ENCODE results near the gene RIN2.

Gene RIN2, protein sequence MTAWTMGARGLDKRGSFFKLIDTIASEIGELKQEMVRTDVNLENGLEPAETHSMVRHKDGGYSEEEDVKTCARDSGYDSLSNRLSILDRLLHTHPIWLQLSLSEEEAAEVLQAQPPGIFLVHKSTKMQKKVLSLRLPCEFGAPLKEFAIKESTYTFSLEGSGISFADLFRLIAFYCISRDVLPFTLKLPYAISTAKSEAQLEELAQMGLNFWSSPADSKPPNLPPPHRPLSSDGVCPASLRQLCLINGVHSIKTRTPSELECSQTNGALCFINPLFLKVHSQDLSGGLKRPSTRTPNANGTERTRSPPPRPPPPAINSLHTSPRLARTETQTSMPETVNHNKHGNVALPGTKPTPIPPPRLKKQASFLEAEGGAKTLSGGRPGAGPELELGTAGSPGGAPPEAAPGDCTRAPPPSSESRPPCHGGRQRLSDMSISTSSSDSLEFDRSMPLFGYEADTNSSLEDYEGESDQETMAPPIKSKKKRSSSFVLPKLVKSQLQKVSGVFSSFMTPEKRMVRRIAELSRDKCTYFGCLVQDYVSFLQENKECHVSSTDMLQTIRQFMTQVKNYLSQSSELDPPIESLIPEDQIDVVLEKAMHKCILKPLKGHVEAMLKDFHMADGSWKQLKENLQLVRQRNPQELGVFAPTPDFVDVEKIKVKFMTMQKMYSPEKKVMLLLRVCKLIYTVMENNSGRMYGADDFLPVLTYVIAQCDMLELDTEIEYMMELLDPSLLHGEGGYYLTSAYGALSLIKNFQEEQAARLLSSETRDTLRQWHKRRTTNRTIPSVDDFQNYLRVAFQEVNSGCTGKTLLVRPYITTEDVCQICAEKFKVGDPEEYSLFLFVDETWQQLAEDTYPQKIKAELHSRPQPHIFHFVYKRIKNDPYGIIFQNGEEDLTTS

GRCh38 chr20:19758133-19758500 is at the start of gene RIN2:
RIN2 (plus strand) TSS chr20:19758258; CDS start chr20:19889602, 131,344 bp downstream.
- Histone ChIP-seq H3K9ac (ENCODE audit: low read length in 2 of 2) (peak within 1 kb of the TSS; percentile 89 to 94), H3K4me1 (ENCODE audit: control insufficient read depth, insufficient read depth, low read length) (peaks cover 20% of the 10 kb centered on the region), H3K4me3 (ENCODE audit: low read length in 2 of 2) (peak within 1 kb of the TSS; percentile 89 to 94), H3K36me3 (ENCODE audit: control insufficient read depth in 2 of 2, insufficient read depth in 2 of 2, low read length in 2 of 2) (no peaks in the 10 kb centered on the region), H3K27ac (ENCODE audit: low read length) (peak within 1 kb of the TSS; percentile 84), H3K9me3 (ENCODE audit: control insufficient read depth in 2 of 2, low read length in 2 of 2) (no peaks in the 10 kb centered on the region), H3K27me3 (ENCODE audit: control insufficient read depth in 1 of 2, insufficient read depth in 2 of 2, low read length in 2 of 2) (no peaks in the 10 kb centered on the region)

- H3K9me3 ChIP-seq (ENCODE audit: control insufficient read depth in 2 of 2, low read length in 2 of 2), result no peaks in the 10 kb centered on the region
- no peak overlapping the region for H3K4me3 ChIP-seq (ENCODE audit: low read length in 2 of 2)
- no peaks in the 10 kb centered on the region for H3K36me3 ChIP-seq (ENCODE audit: control insufficient read depth in 2 of 2, insufficient read depth in 2 of 2, low read length in 2 of 2)
- no peak overlapping the region for H3K9ac ChIP-seq (ENCODE audit: low read length in 2 of 2)
- no peaks in the 10 kb centered on the region for H3K27me3 ChIP-seq (ENCODE audit: control insufficient read depth in 1 of 2, insufficient read depth in 2 of 2, low read length in 2 of 2)
- peaks cover 16% of the 10 kb centered on the region for H3K4me1 ChIP-seq (ENCODE audit: control insufficient read depth, insufficient read depth, low read length)
- no peak overlapping the region for H3K27ac ChIP-seq (ENCODE audit: low read length)
Observed at GRCh38 chr20:19709635-19710335, 48.3 kb upstream of the RIN2 start.

DNA sequence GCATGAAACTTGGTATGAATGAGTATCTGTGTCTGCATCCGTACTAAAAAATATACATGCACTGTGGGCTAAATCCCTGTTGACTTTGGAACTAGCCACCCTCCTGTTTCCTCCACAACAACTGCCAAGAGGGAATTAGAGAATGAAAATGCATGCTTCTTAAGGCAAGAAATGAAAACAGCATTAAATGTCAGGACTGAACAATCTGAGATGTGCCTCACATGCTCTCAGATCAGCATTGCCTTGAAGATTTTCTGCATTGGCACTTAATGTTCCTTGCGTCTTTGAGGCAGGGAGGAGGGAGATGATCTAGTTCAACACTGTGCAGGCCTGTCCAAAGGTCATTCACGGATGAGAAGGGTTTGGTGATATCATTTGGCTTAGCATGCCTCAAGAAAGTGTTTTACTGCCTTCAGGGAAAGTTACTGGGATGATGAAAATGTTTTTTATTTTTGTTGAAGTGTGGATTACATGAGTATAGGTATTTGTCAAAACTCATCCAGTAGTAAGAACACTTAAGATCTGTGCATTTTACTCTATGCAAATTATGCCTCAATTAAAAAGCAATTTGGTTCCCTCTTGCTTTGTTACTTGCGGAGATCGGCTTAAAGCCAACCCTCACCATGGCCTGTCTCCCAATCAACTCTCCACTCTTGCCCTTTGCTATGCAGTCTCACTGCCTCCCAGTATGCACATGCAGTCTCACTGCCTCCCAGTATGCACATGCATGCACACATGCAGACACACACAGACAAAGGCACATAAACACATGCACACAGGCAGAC is 47.5 kb upstream of the RIN2 start:
- H3K4me1 ChIP-seq (ENCODE audit: control insufficient read depth, insufficient read depth, low read length), result peaks cover 16% of the 10 kb centered on the region
- no peak overlapping the region for H3K4me3 ChIP-seq (ENCODE audit: low read length in 2 of 2)
- no peaks in the 10 kb centered on the region for H3K27me3 ChIP-seq (ENCODE audit: control insufficient read depth in 1 of 2, insufficient read depth in 2 of 2, low read length in 2 of 2)
- no peaks in the 10 kb centered on the region for H3K36me3 ChIP-seq (ENCODE audit: control insufficient read depth in 2 of 2, insufficient read depth in 2 of 2, low read length in 2 of 2)
- no peaks in the 10 kb centered on the region for H3K9me3 ChIP-seq (ENCODE audit: control insufficient read depth in 2 of 2, low read length in 2 of 2)
- H3K9ac ChIP-seq (ENCODE audit: low read length in 2 of 2), result no peak overlapping the region
- no peak overlapping the region for H3K27ac ChIP-seq (ENCODE audit: low read length)

DNA sequence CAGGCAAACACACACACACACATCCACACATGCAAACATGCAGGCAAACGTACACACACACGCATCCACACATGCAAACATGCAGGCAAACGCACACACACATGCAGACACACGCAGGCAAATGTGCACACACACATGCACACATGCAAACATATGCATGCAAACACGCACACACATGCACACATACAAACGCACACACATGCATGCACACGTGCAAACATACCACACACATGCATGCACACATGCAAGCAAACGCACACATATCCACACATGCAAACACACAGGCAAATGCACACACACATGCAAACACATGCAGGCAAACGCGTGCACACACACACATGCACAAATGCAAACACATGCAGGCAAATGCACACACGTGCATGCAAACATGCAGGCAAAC is 46.9 kb upstream of the RIN2 start:
- no peak overlapping the region for H3K9ac ChIP-seq (ENCODE audit: low read length in 2 of 2)
- no peak overlapping the region for H3K27ac ChIP-seq (ENCODE audit: low read length)
- no peak overlapping the region for H3K4me3 ChIP-seq (ENCODE audit: low read length in 2 of 2)
- peaks cover 16% of the 10 kb centered on the region for H3K4me1 ChIP-seq (ENCODE audit: control insufficient read depth, insufficient read depth, low read length)
- no peaks in the 10 kb centered on the region for H3K36me3 ChIP-seq (ENCODE audit: control insufficient read depth in 2 of 2, insufficient read depth in 2 of 2, low read length in 2 of 2)
- H3K9me3 ChIP-seq (ENCODE audit: control insufficient read depth in 2 of 2, low read length in 2 of 2), result no peaks in the 10 kb centered on the region
- no peaks in the 10 kb centered on the region for H3K27me3 ChIP-seq (ENCODE audit: control insufficient read depth in 1 of 2, insufficient read depth in 2 of 2, low read length in 2 of 2)

- no peak overlapping the region for H3K27ac ChIP-seq (ENCODE audit: low read length)
- H3K9ac ChIP-seq (ENCODE audit: low read length in 2 of 2), result no peak overlapping the region
- H3K4me3 ChIP-seq (ENCODE audit: low read length in 2 of 2), result no peak overlapping the region
- no peaks in the 10 kb centered on the region for H3K36me3 ChIP-seq (ENCODE audit: control insufficient read depth in 2 of 2, insufficient read depth in 2 of 2, low read length in 2 of 2)
- no peaks in the 10 kb centered on the region for H3K9me3 ChIP-seq (ENCODE audit: control insufficient read depth in 2 of 2, low read length in 2 of 2)
- H3K27me3 ChIP-seq (ENCODE audit: control insufficient read depth in 1 of 2, insufficient read depth in 2 of 2, low read length in 2 of 2), result no peaks in the 10 kb centered on the region
- peaks cover 16% of the 10 kb centered on the region for H3K4me1 ChIP-seq (ENCODE audit: control insufficient read depth, insufficient read depth, low read length)
Observed at GRCh38 chr20:19712721-19713260, 45.3 kb upstream of the RIN2 start.

GRCh38 chr20:19713822-19714578 is 44.1 kb upstream of the RIN2 start:
- peaks cover 16% of the 10 kb centered on the region for H3K4me1 ChIP-seq (ENCODE audit: control insufficient read depth, insufficient read depth, low read length)

DNA sequence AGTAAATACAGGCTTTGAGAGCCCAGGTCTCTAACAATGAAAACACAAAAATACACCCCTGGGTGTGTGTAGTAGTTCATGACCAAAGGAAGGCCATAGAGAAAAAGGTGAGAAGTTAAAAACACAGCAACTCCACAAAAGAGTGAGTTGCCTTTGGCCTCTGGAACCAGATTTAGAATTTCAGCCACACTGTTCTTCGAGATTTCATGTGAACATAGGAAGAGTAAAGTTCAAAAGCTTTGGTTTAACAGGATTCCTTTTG is 43.5 kb upstream of the RIN2 start:
- Histone ChIP-seq H3K9me3 (ENCODE audit: control insufficient read depth in 2 of 2, low read length in 2 of 2) (no peaks in the 10 kb centered on the region), H3K36me3 (ENCODE audit: control insufficient read depth in 2 of 2, insufficient read depth in 2 of 2, low read length in 2 of 2) (no peaks in the 10 kb centered on the region), H3K27ac (ENCODE audit: low read length) (no peak overlapping the region), H3K9ac (ENCODE audit: low read length in 2 of 2) (no peak overlapping the region), H3K4me3 (ENCODE audit: low read length in 2 of 2) (no peak overlapping the region), H3K4me1 (ENCODE audit: control insufficient read depth, insufficient read depth, low read length) (peaks cover 16% of the 10 kb centered on the region), H3K27me3 (ENCODE audit: control insufficient read depth in 1 of 2, insufficient read depth in 2 of 2, low read length in 2 of 2) (no peaks in the 10 kb centered on the region)

More at GRCh38 chr20:19713822-19714578, 44.1 kb upstream of the RIN2 start:
- H3K9me3 ChIP-seq (ENCODE audit: control insufficient read depth in 2 of 2, low read length in 2 of 2), result no peaks in the 10 kb centered on the region
- no peak overlapping the region for H3K27ac ChIP-seq (ENCODE audit: low read length)
- H3K36me3 ChIP-seq (ENCODE audit: control insufficient read depth in 2 of 2, insufficient read depth in 2 of 2, low read length in 2 of 2), result no peaks in the 10 kb centered on the region
- no peak overlapping the region for H3K9ac ChIP-seq (ENCODE audit: low read length in 2 of 2)
- H3K27me3 ChIP-seq (ENCODE audit: control insufficient read depth in 1 of 2, insufficient read depth in 2 of 2, low read length in 2 of 2), result no peaks in the 10 kb centered on the region
- H3K4me3 ChIP-seq (ENCODE audit: low read length in 2 of 2), result no peak overlapping the region

DNA sequence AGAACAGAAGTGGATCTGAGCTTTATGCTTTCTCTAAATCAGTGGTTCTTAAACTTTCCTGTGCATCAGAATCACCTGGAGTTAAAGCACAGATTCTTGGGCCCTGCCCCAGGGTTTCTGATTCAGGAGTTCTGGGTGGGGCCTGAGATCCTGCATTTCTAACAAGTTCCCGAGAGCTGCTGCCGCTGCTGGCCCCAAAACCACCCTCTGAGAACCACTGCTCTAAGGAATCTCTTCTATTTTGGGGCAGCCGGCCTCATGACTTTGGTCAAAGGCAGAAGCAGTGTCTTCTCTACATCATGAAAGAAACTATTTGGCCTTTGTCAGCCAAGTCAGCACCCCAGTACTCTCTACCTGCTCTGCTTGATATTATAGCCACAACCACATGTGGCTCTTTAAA is 42.1 kb upstream of the RIN2 start:
- Histone ChIP-seq H3K36me3 (ENCODE audit: control insufficient read depth in 2 of 2, insufficient read depth in 2 of 2, low read length in 2 of 2) (no peaks in the 10 kb centered on the region), H3K27ac (ENCODE audit: low read length) (no peak overlapping the region), H3K9me3 (ENCODE audit: control insufficient read depth in 2 of 2, low read length in 2 of 2) (no peaks in the 10 kb centered on the region), H3K27me3 (ENCODE audit: control insufficient read depth in 1 of 2, insufficient read depth in 2 of 2, low read length in 2 of 2) (no peaks in the 10 kb centered on the region), H3K4me1 (ENCODE audit: control insufficient read depth, insufficient read depth, low read length) (peaks cover 16% of the 10 kb centered on the region), H3K4me3 (ENCODE audit: low read length in 2 of 2) (no peak overlapping the region), H3K9ac (ENCODE audit: low read length in 2 of 2) (no peak overlapping the region)

DNA sequence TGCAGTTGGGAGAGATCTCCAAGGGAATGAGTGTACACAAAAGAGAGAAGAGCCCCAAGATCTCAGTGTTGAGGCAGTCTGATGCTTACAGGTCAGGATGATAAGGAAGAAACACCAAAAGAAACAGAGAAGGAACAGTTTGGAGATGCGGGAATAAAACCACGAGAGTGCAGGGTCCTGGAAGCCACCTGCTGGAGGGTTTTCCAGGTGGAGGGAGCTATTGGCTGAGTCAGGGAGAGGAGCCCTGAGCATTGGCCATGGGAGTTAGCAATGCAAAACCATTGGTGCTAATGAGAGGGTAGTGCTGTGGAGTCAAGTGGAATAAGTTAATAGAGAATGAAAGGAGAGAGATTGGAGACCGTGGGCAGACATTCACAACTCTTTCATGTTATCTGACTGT is 39.2 kb upstream of the RIN2 start:
- Histone ChIP-seq H3K4me1 (ENCODE audit: control insufficient read depth, insufficient read depth, low read length) (no peaks in the 10 kb centered on the region), H3K36me3 (ENCODE audit: control insufficient read depth in 2 of 2, insufficient read depth in 2 of 2, low read length in 2 of 2) (no peaks in the 10 kb centered on the region), H3K9me3 (ENCODE audit: control insufficient read depth in 2 of 2, low read length in 2 of 2) (no peaks in the 10 kb centered on the region), H3K27ac (ENCODE audit: low read length) (no peak overlapping the region), H3K9ac (ENCODE audit: low read length in 2 of 2) (no peak overlapping the region), H3K27me3 (ENCODE audit: control insufficient read depth in 1 of 2, insufficient read depth in 2 of 2, low read length in 2 of 2) (no peaks in the 10 kb centered on the region), H3K4me3 (ENCODE audit: low read length in 2 of 2) (no peak overlapping the region)

All from stomach smooth muscle (tissue), 2 donors.